Measurements from ENCODE around the gene MTMR4.

DNA sequence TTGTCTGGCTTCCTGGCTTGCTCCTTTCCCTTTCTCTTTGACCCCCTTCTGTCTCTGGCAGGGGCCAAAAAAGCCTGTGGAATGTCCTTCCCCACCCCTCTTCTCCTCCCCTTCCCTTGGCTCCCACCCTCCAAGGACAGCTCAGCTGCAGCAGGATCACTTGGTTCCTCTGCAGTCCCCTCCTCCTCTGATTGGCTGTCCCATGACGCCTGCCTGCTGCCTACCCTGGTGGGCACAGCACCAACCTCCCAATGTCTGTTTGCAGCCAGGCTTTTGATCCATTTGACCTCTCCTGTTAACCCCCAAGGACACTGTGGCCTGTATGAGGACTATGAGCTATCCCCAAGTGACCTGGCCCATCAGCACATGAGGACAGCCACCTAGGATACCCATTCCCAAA lies 14.8 kb upstream of the MTMR4 start:
- no peak for TF ChIP-seq CTCF (IDR thresholded peaks at IDR 0.05; ENCODE audit: low read length)
- no peak for TF ChIP-seq EZH2phosphoT487 (IDR thresholded peaks at IDR 0.05; ENCODE audit: low read length)

Data from MM.1S (cell line).